Regular cardiac myocyte (primary cell): ENCODE measurements around the gene NUP88. TPM values are rescaled to one million over a fixed set of nuclear protein-coding genes. Genes with fewer than 3 reads are reported as not detected.

ENCODE experiments used
- total RNA-seq: library from RNA; depleted of rRNA; stranded (reverse); fragments of >200 nt; gene quantifications from 2 replicates; pipeline ENCODE4 v1.2.3, GENCODE V29; 2014

The NUP88 gene
- total RNA-seq, result 58.9 and 163 TPM in 2 replicates

DNA sequence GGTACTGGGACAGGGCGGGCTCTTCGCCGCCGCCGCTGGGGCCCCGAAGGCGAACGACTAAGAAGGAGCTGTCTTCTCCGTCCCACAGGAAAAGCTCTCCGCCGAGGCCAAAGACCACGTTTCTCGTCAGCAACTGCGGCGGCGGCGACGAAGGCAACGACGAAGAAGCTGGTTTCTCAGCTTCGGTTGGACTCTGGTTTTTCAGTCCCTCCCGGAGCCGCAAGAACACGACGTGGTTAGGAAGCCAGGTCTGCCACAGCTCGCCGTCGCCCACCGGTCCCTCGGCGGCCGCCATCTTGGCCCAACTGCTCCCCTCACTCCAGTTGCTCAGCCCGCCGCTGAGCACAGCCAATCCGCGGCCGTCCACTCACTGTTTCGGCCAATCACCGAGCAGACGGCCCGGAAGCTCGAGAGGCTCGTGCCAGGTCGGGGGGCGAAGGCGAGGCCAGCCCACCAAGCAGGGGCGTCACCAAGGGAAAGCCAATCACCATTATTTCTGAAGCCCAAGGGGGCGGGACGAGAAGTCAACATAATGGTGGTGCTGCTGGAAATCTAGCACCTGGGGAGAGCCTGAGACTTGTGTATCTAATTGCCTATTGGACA lies at the start of gene NUP88:
Gene NUP88, minus strand, starts transcription at position 307 of the 603 bp plus-strand sequence. Its CDS starts 12 bp downstream, at position 295.

DNA sequence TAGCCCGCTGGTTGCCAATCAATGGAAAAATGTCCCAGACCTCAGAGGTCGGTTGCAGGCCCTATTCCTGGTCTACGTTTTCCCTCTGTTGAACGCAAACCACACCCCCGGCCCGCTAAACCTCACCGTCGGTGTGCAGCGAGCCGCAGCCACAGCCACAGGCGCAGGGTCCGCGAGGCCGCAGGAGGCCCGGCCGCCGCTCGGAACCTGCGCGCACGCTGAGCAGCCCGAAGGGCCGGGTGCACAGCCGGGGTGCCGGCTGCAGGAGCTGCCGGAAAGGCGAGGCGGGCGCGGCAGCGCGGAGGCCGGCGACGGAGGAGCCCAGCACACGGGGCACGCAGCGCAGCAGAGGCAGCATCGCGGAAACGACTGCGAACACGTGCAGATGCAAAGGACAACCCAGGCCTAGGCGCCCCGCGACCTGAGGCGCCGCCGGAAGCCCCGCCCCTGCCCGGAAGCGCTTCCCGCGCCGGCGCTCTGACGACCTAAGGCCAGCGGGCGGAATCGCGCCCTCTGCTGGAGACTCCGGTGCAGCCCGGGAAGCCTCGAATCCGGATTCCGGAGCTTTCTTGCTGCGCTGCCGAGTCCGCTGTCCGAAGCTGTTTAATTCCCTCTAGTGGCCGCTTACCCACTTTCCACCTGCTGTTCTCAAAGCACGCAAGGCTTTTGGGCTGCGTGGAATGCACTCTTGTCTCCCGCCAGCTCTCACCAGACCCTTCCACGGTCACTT lies 19.4 kb upstream of the NUP88 start, which contains the start of gene C1QBP:
Gene C1QBP, minus strand, starts transcription at position 440 of the 730 bp plus-strand sequence. Its CDS starts 82 bp downstream, at position 358.

DNA sequence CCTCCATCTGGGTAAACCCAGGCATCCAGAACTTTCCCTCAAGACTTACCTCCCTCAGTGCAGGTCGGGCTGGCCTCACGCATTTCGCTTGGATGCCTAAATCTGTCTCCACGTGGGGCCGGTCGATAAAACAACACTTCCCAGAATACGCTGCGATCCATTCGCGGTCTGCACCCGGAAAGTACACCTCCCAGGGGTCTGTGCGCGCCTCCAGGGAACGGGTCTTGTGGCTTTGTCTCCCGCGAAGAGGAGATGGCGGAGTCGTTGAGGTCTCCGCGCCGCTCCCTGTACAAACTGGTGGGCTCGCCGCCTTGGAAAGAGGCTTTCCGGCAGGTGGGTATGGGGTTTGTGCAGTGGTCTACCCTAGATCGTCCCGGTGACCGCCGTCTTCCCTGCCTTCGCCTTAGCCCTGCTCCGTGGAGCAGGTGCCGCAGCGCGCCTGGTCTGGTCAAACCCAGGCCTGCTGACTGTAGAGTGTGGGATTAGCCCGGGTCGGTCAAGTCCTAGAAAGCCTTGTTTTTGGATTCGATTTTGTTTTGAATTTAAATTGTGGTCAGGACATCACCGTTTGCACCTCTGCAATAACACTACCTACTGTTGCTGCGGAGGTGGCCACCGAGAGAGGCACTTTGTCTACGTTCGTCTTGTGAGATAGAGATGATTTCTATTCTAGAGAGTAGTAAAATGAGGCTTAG lies 644 bp upstream of the NUP88 start, which contains the start of gene RPAIN:
Gene RPAIN, plus strand, starts transcription at position 224 of the 695 bp plus-strand sequence. Its CDS starts 29 bp downstream, at position 253.

Other genes with a start within 250 kb of the NUP88 start
- gene ZNF594, start 227.8 kb downstream of the NUP88 start, total RNA-seq, result 8.2 and 12.1 TPM in 2 replicates
- gene SCIMP, start 184.8 kb downstream of the NUP88 start, total RNA-seq, result not detected in 2 replicates
- gene RABEP1, start 137.4 kb downstream of the NUP88 start, total RNA-seq, result 49.3 and 54.4 TPM in 2 replicates
- 33.8 and 42.6 TPM in 2 replicates for gene RPAIN, start 520 bp upstream of the NUP88 start, total RNA-seq
- 120 and 336 TPM in 2 replicates for gene C1QBP, start 19.5 kb upstream of the NUP88 start, total RNA-seq
- 6.2 and 13.0 TPM in 2 replicates for gene DHX33, start 49.3 kb upstream of the NUP88 start, total RNA-seq
- gene DERL2, start 66.5 kb upstream of the NUP88 start, total RNA-seq, result 33.3 and 41.6 TPM in 2 replicates
- 11.0 and 25.3 TPM in 2 replicates for gene MIS12, start 66.9 kb upstream of the NUP88 start, total RNA-seq
- gene NLRP1, start 164.8 kb upstream of the NUP88 start, total RNA-seq, result 31.8 and 60.3 TPM in 2 replicates